HG02642 (cell line): ENCODE measurements around the gene PSMC5.

Experiments
- ATAC-seq: cut with Tn5 transposase; IDR thresholded peaks from one replicate; pipeline ENCODE4 v1.9.1; 2021; ENCODE audit warnings: mild to moderate bottlenecking; ENCODE audit not compliant: unreplicated experiment, poor library complexity

Gene PSMC5

GRCh38 chr17:63819585-63820537, 7.4 kb upstream of the PSMC5 start:
- ATAC-seq, result no peak

GRCh38 chr17:63820963-63821561, 6.2 kb upstream of the PSMC5 start:
- ATAC-seq, result no peak

- no peak for ATAC-seq
Observed at GRCh38 chr17:63821804-63822203, 5.4 kb upstream of the PSMC5 start.

- no peak for ATAC-seq
Observed at GRCh38 chr17:63822537-63822936, 4.7 kb upstream of the PSMC5 start.

GRCh38 chr17:63823659-63824331, 3.4 kb upstream of the PSMC5 start:
- ATAC-seq, result no peak

- no peak for ATAC-seq
Observed at GRCh38 chr17:63824362-63824761, 2.9 kb upstream of the PSMC5 start.

- no peak for ATAC-seq
Observed at GRCh38 chr17:63826468-63827001, 696 bp upstream of the PSMC5 start.

- no peak for ATAC-seq
Observed at GRCh38 chr17:63827801-63828221, 580 bp downstream of the PSMC5 start.

GRCh38 chr17:63828936-63829335, 1.7 kb downstream of the PSMC5 start:
- ATAC-seq, result no peak

- no peak for ATAC-seq
Observed at GRCh38 chr17:63830278-63830677, 3.0 kb downstream of the PSMC5 start.

GRCh38 chr17:63830904-63831491, 3.8 kb downstream of the PSMC5 start:
- ATAC-seq, result no peak

- ATAC-seq, result no peak
Observed at GRCh38 chr17:63831505-63831904, 4.3 kb downstream of the PSMC5 start.

GRCh38 chr17:63832014-63832413, 4.8 kb downstream of the PSMC5 start:
- no peak for ATAC-seq

- no peak for ATAC-seq
Observed at GRCh38 chr17:63832455-63832854, 5.2 kb downstream of the PSMC5 start.

- ATAC-seq, result no peak
Observed at GRCh38 chr17:63833026-63833740, 6.0 kb downstream of the PSMC5 start.

GRCh38 chr17:63833741-63834373, 6.6 kb downstream of the PSMC5 start:
- ATAC-seq, result no peak

- peak; percentile 58 for ATAC-seq
Observed at GRCh38 chr17:63834431-63835166, 7.4 kb downstream of the PSMC5 start.

GRCh38 chr17:63835167-63835720, 8.0 kb downstream of the PSMC5 start:
- ATAC-seq, result no peak
